Endothelial cell of umbilical vein (primary cell): ENCODE results near the gene SLC45A2. TPM values are rescaled to one million over a fixed set of nuclear protein-coding genes. Genes with fewer than 3 reads are reported as not detected.

Experiments
- BruUV-seq: library from RNA; stranded (reverse); fragments of 400-500 nt; replicated peaks from 2 replicates; lab custom pipeline; 2021; lab: Mats Ljungman, UMichigan
- CTCF ChIA-PET: fragments of 300-600, 350-600 bp; sonication (Branson Sonifier 250); formaldehyde crosslinking; loops from one replicate; lab custom pipeline; 2021; ENCODE audit warnings: antibody characterized with exemption, inconsistent platforms; lab: Charles Lee
- POLR2A ChIA-PET: fragments of 300-600, 350-600 bp; sonication (Branson Sonifier 250); formaldehyde crosslinking; loops from one replicate; lab custom pipeline; 2021; ENCODE audit warnings: antibody characterized with exemption, inconsistent platforms; lab: Charles Lee
- DNase-seq: peaks from one replicate; pipeline ENCODE4 v3.0.0-alpha.2; 2011; ENCODE audit warnings: low read depth, low spot score
- FAIRE-seq: peaks from 2 replicates; lab custom pipeline; 2011; peaks lifted over from hg19 to GRCh38; lab: Jason Lieb, UNC
- H2AFZ ChIP-seq: 2 replicates; pipeline ENCODE4 v1.6.0; 2012; ENCODE audit warnings: low read depth, low read length, control low read depth, inconsistent platforms
- H3K27ac ChIP-seq: 2 replicates; pipeline ENCODE4 v1.5.1; 2011; ENCODE audit warnings: low read depth, mild to moderate bottlenecking, control low read depth, low read length, moderate library complexity; ENCODE audit not compliant: insufficient read depth
- H3K27me3 ChIP-seq, 2 experiments: 2 replicates each; pipeline versions ENCODE4 v1.6.0 to v1.6.1; 2011; ENCODE audit warnings: low read length in 2 of 2, mixed read lengths in 1 of 2; ENCODE audit not compliant: control insufficient read depth in 2 of 2, insufficient read depth in 2 of 2
- H3K36me3 ChIP-seq, 2 experiments: 2 replicates in 1 of 2; 3 replicates in 1 of 2; pipeline ENCODE4 v1.5.1; 2011; ENCODE audit warnings: low read length in 2 of 2, mild to moderate bottlenecking in 1 of 2, moderate library complexity in 1 of 2; ENCODE audit not compliant: control insufficient read depth in 2 of 2, insufficient read depth in 2 of 2; ENCODE audit errors: extremely low read depth in 1 of 2
- H3K4me1 ChIP-seq: 3 replicates; pipeline ENCODE4 v1.5.1; 2011; ENCODE audit warnings: mild to moderate bottlenecking, low read length; ENCODE audit not compliant: control insufficient read depth, insufficient read depth; ENCODE audit errors: extremely low read depth
- H3K4me2 ChIP-seq: 2 replicates; pipeline ENCODE4 v1.6.1; 2011; ENCODE audit warnings: low read length, control low read depth, mixed read lengths; ENCODE audit not compliant: insufficient read depth
- H3K4me3 ChIP-seq, 3 experiments: fragments of 200-600 bp in 1 of 3; sonication (generic), shearing (Covaris generic) in 1 of 3; replicated peaks in 1 of 3; 2 replicates each; pipeline ENCODE4 v1.5.1; 2011 to 2016; ENCODE audit warnings: control low read depth in 3 of 3, low read length in 3 of 3, mild to moderate bottlenecking in 2 of 3, inconsistent platforms in 1 of 3, low read depth in 1 of 3, moderate library complexity in 1 of 3; ENCODE audit not compliant: insufficient read depth in 1 of 3
- H3K79me2 ChIP-seq: 2 replicates; pipeline ENCODE4 v1.6.0; 2012; ENCODE audit warnings: low read length, inconsistent platforms; ENCODE audit not compliant: control insufficient read depth, insufficient read depth
- H3K9ac ChIP-seq: replicated peaks from 2 replicates; pipeline ENCODE3; 2011; ENCODE audit warnings: low read length, control low read depth; ENCODE audit not compliant: insufficient read depth; ENCODE audit errors: extremely low read depth
- H3K9me1 ChIP-seq: replicated peaks from 3 replicates; pipeline ENCODE4 v1.6.0; 2011; ENCODE audit warnings: mild to moderate bottlenecking, low read length; ENCODE audit not compliant: control insufficient read depth, insufficient read depth; ENCODE audit errors: extremely low read depth
- H3K9me3 ChIP-seq: replicated peaks from 2 replicates; pipeline ENCODE4 v1.5.1; 2012; ENCODE audit warnings: low read length, inconsistent platforms; ENCODE audit not compliant: control insufficient read depth, insufficient read depth
- H4K20me1 ChIP-seq: replicated peaks from 2 replicates; pipeline ENCODE3; 2011; ENCODE audit warnings: mild to moderate bottlenecking, low read length; ENCODE audit not compliant: control insufficient read depth, insufficient read depth; ENCODE audit errors: extremely low read depth
- EZH2 ChIP-seq: IDR thresholded peaks from 2 replicates; pipeline ENCODE4 v1.6.1; 2012; ENCODE audit warnings: borderline replicate concordance, low read depth, mild to moderate bottlenecking, moderate library complexity, low read length, inconsistent platforms; ENCODE audit not compliant: severe bottlenecking
- FOS ChIP-seq: IDR thresholded peaks from 2 replicates; pipeline ENCODE4 v1.6.1; 2011; ENCODE audit warnings: mild to moderate bottlenecking, low read length, moderate library complexity, borderline replicate concordance; ENCODE audit not compliant: insufficient read depth
- GATA2 ChIP-seq: IDR thresholded peaks from 2 replicates; pipeline ENCODE4 v1.7.0; 2011; ENCODE audit warnings: low read depth, mild to moderate bottlenecking, moderate library complexity, mixed read lengths, low read length; ENCODE audit not compliant: insufficient read length, insufficient read depth
- JUN ChIP-seq: IDR thresholded peaks from 2 replicates; pipeline ENCODE4 v1.6.1; 2011; ENCODE audit warnings: borderline replicate concordance, low read depth; ENCODE audit not compliant: insufficient read length, insufficient read depth
- MYC ChIP-seq: IDR thresholded peaks from one replicate; pipeline ENCODE4 v1.6.1; 2011; ENCODE audit warnings: mild to moderate bottlenecking, low read depth, low read length
- POLR2A ChIP-seq: IDR thresholded peaks from 2 replicates; pipeline ENCODE4 v1.6.1; 2012; ENCODE audit warnings: low read depth, mild to moderate bottlenecking, control low read depth, low read length
- POLR2AphosphoS5 ChIP-seq: IDR thresholded peaks from 2 replicates; pipeline ENCODE4 v1.6.1; 2012; ENCODE audit warnings: low read depth, mild to moderate bottlenecking, control low read depth, low read length, moderate library complexity; ENCODE audit not compliant: insufficient read depth
- dilution Hi-C: fragments of 300-500 bp; cut with MboI; formaldehyde crosslinking; loops from one replicate; pipeline ENCODE4 v1.15.0; 2019; ENCODE audit warnings: low sequenced_read_pairs; ENCODE audit not compliant: extremely low pct_ligation_motif_present
- intact Hi-C: fragments of 100-400 bp; cut with micrococcal nuclease; formaldehyde crosslinking; loops from one replicate; pipeline ENCODE4 v1.10.0; 2022
- polyA plus RNA-seq, 4 experiments: library from polyadenylated mRNA; depleted of rRNA in 3 of 4; stranded (reverse) in 3 of 4; unstranded in 1 of 4; fragments of >200 nt; gene quantifications; 2 replicates each; pipeline versions ENCODE4 v1.2.1 to v1.2.3, GENCODE V29; 2011 to 2012; ENCODE audit warnings: missing spikeins in 1 of 4
- total RNA-seq: library from RNA; stranded (reverse); gene quantifications from 2 replicates; pipeline ENCODE4 v1.2.3, GENCODE V29; 2021
- TF ChIP-seq, protein P1 (sequence below): IDR thresholded peaks from 2 replicates; pipeline ENCODE4 v1.6.1; 2011; ENCODE audit not compliant: insufficient read depth, insufficient read length
- TF ChIP-seq, protein P2 (sequence below), 2 donors: IDR thresholded peaks; 1 replicate in 1 of 2; 2 replicates in 1 of 2; pipeline ENCODE4 v1.5.1; 2011; ENCODE audit warnings: low read length in 2 of 2, mild to moderate bottlenecking in 2 of 2, moderate library complexity in 2 of 2, control low read depth in 1 of 2, inconsistent platforms in 1 of 2, low read depth in 1 of 2; ENCODE audit not compliant: insufficient read depth in 1 of 2; ENCODE audit errors: extremely low read depth in 1 of 2

SLC45A2 gene
- total and polyA plus RNA-seq, 2 donors (not counting 3 experiments of a cell fraction or from before 2014, with no cell fraction given) = not detected

DNA sequence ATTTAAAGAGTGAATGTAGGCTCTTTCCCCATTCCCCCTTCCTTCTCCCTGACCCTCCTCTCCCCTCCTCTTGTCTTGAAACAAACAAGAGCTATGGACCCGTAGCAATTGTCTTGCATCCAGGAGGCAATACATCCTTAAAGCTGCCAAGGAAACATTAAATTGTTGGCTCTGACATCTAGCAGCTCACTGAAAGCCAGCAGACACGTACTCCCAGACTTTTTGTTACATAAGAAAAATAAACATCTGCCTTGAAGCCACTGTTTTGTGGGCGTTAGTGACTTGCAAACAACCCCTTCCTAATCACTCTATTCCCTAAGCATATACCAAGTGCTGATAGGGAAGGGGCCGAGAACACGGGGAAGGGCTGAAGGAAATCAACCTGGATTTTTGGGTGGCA lies 8.6 kb downstream of the SLC45A2 start:
- no peaks in the 10 kb centered on the region for H3K79me2 ChIP-seq
- H3K9ac ChIP-seq = no peak overlapping the region
- TF ChIP-seq POLR2A (no peak), EZH2 (no peak), JUN (no peak), FOS (no peak), MYC (no peak), GATA2 (no peak), POLR2AphosphoS5 (no peak)
- TF ChIP-seq, protein P1, sequence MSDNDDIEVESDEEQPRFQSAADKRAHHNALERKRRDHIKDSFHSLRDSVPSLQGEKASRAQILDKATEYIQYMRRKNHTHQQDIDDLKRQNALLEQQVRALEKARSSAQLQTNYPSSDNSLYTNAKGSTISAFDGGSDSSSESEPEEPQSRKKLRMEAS = no peak
- TF ChIP-seq, protein P2, sequence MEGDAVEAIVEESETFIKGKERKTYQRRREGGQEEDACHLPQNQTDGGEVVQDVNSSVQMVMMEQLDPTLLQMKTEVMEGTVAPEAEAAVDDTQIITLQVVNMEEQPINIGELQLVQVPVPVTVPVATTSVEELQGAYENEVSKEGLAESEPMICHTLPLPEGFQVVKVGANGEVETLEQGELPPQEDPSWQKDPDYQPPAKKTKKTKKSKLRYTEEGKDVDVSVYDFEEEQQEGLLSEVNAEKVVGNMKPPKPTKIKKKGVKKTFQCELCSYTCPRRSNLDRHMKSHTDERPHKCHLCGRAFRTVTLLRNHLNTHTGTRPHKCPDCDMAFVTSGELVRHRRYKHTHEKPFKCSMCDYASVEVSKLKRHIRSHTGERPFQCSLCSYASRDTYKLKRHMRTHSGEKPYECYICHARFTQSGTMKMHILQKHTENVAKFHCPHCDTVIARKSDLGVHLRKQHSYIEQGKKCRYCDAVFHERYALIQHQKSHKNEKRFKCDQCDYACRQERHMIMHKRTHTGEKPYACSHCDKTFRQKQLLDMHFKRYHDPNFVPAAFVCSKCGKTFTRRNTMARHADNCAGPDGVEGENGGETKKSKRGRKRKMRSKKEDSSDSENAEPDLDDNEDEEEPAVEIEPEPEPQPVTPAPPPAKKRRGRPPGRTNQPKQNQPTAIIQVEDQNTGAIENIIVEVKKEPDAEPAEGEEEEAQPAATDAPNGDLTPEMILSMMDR (IDR thresholded peaks at IDR 0.05; ENCODE audit: extremely low read depth in 1 of 2, insufficient read depth in 1 of 2, low read depth in 1 of 2, low read length in 2 of 2) = no peak
- no peak overlapping the region for H3K4me3 ChIP-seq
- no peak overlapping the region for H2AFZ ChIP-seq
- no peak overlapping the region for H3K27ac ChIP-seq
- no peaks in the 10 kb centered on the region for H3K9me3 ChIP-seq
- DNase-seq (no peak), FAIRE-seq (no peak)
- dilution Hi-C loops (no loop called here), intact Hi-C loops (no loop called here)
- H3K9me1 ChIP-seq = no peaks in the 10 kb centered on the region
- BruUV-seq = no TSS peak
- H3K27me3 ChIP-seq = peaks cover 5 to 11% of the 10 kb centered on the region in 2 experiments
- CTCF ChIA-PET = interaction anchor here (0.6 to 2.2 kb wide), 4 partner anchors 14 to 540 kb away, joined by 3 to 6 read pairs (median 4); no protein-coding TSS in a partner anchor
- H3K4me2 ChIP-seq = no peak overlapping the region
- H3K36me3 ChIP-seq = no peaks in the 10 kb centered on the region
- H4K20me1 ChIP-seq = no peaks in the 10 kb centered on the region
- POLR2A ChIA-PET = no interaction called here
- H3K4me1 ChIP-seq = no peaks in the 10 kb centered on the region
